Measurements from ENCODE around the gene ITPKB. TPM values are rescaled to one million over a fixed set of nuclear protein-coding genes. Genes with fewer than 3 reads are reported as not detected.

ITPKB gene
- total RNA-seq, 1 experiment from 2014 or later, result 17.7 TPM

- Histone ChIP-seq H4K20me1 (ENCODE audit: low read length) (no peaks in the 10 kb centered on the region), H3K4me1 (ENCODE audit: insufficient read depth, low read length) (no peaks in the 10 kb centered on the region), H3K27ac (ENCODE audit: low read length) (no peak overlapping the region), H3K9ac (ENCODE audit: low read length) (no peak overlapping the region), H2AFZ (ENCODE audit: low read length) (no peak overlapping the region), H3K9me3 (ENCODE audit: low read length) (no peaks in the 10 kb centered on the region), H3K4me2 (ENCODE audit: low read length) (no peak overlapping the region), H3K79me2 (ENCODE audit: low read length) (no peaks in the 10 kb centered on the region), H3K36me3 (ENCODE audit: low read depth, low read length) (no peaks in the 10 kb centered on the region), H3K27me3 (ENCODE audit: low read length) (peaks cover 23% of the 10 kb centered on the region), H3K9me2 (replicated peaks; ENCODE audit: low read length) (no peaks in the 10 kb centered on the region), H3K4me3 (ENCODE audit: low read length) (no peak overlapping the region), H3F3A (ENCODE audit: low read length, unreplicated experiment) (no peaks in the 10 kb centered on the region)
- ATAC-seq, result no peak
- intact Hi-C loops (cut with micrococcal nuclease), result no loop called here
- ChIA-PET POLR2A (ENCODE audit: unreplicated experiment) (no interaction called here), CTCF (no interaction called here)
- DNase-seq, result no peak
- no TSS peak for BruUV-seq (replicated peaks)
- TF ChIP-seq EZH2phosphoT487 (IDR thresholded peaks at IDR 0.05; ENCODE audit: borderline replicate concordance, low read length) (no peak), CTCF (conservative IDR thresholded peaks at IDR 0.05; ENCODE audit: low read depth, low read length) (no peak), EZH2 (IDR thresholded peaks at IDR 0.05; ENCODE audit: low read length, unreplicated experiment) (no peak)
Observed at GRCh38 chr1:226602186-226603021, 136.7 kb downstream of the ITPKB start.

- no peaks in the 10 kb centered on the region for H3F3A ChIP-seq (ENCODE audit: low read length, unreplicated experiment)
- CTCF ChIA-PET, result no interaction called here
- ATAC-seq, result no peak
Observed at GRCh38 chr1:226601456-226601855, 137.6 kb downstream of the ITPKB start.

More at GRCh38 chr1:226601456-226601855, 137.6 kb downstream of the ITPKB start:
- H3K9me2 ChIP-seq (replicated peaks; ENCODE audit: low read length), result no peaks in the 10 kb centered on the region
- POLR2A ChIA-PET (ENCODE audit: unreplicated experiment), result no interaction called here
- no peaks in the 10 kb centered on the region for H3K9me3 ChIP-seq (ENCODE audit: low read length)
- no peaks in the 10 kb centered on the region for H4K20me1 ChIP-seq (ENCODE audit: low read length)
- H2AFZ ChIP-seq (ENCODE audit: low read length), result no peak overlapping the region
- H3K4me2 ChIP-seq (ENCODE audit: low read length), result no peak overlapping the region
- no peak overlapping the region for H3K9ac ChIP-seq (ENCODE audit: low read length)
- no peak for DNase-seq
- no peaks in the 10 kb centered on the region for H3K4me1 ChIP-seq (ENCODE audit: insufficient read depth, low read length)
- H3K27me3 ChIP-seq (ENCODE audit: low read length), result peaks cover 26% of the 10 kb centered on the region
- H3K4me3 ChIP-seq (ENCODE audit: low read length), result no peak overlapping the region
- intact Hi-C loops (cut with micrococcal nuclease), result no loop called here
- no peaks in the 10 kb centered on the region for H3K79me2 ChIP-seq (ENCODE audit: low read length)
- H3K36me3 ChIP-seq (ENCODE audit: low read depth, low read length), result no peaks in the 10 kb centered on the region
- no peak for TF ChIP-seq CTCF (conservative IDR thresholded peaks at IDR 0.05; ENCODE audit: low read depth, low read length)
- TF ChIP-seq EZH2 (IDR thresholded peaks at IDR 0.05; ENCODE audit: low read length, unreplicated experiment), result no peak
- TF ChIP-seq EZH2phosphoT487 (IDR thresholded peaks at IDR 0.05; ENCODE audit: borderline replicate concordance, low read length), result no peak
- no peak overlapping the region for H3K27ac ChIP-seq (ENCODE audit: low read length)
- BruUV-seq (replicated peaks), result no TSS peak

All from PC-3 (cell line).